Measurements from ENCODE around the gene KRABD2.
"Not testable (repeated sequence)": the region's sequence is repeated elsewhere in the genome, so short reads cannot be mapped to it uniquely, and the experiment has no call there.

- not testable (repeated sequence) for TF ChIP-seq CTCF (IDR thresholded peaks at IDR 0.05; ENCODE audit: low read length); EZH2 (optimal IDR thresholded peaks at IDR 0.05; ENCODE audit: low read depth, low read length)
Observed at GRCh38 chr17:8373856-8374255, 2.6 kb downstream of the KRABD2 start.
